ENCODE measurements around the gene GNA15.
A peak's percentile ranks its signal among the peaks of the same experiment; 100 is the strongest.

The GNA15 gene

DNA sequence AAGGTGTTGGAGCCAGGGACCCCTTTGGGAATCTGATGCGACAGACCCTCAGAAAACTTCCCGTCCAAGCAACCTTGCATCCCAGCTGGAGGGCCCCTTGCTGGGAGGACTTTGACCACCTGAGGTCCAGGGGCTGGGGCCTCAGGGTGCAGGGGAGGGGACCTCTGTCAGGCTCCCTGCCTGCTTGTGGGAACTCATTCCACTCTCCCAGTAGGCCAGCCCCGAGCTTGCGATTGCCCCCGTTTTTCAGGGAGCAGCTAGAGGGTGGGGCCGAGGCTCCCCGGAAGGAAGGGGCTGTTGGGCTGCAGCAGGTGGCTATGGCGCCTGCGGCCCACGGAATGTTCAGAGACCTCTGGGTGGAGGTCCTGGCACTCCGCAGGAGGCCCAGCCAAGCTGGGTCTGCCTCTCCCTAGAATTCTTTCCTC, 38.9 kb upstream of the GNA15 start:
- no peak overlapping the region for H3K4me3 ChIP-seq (ENCODE audit: low read depth, low read length)
- no peak for TF ChIP-seq CTCF (IDR thresholded peaks at IDR 0.05; ENCODE audit: low read depth, low read length, missing control alignments)
- no peak for DNase-seq (ENCODE audit: low read depth)
- in situ Hi-C loops (cut with HindIII; ENCODE audit: low sequenced_read_pairs): no loop called here

DNA sequence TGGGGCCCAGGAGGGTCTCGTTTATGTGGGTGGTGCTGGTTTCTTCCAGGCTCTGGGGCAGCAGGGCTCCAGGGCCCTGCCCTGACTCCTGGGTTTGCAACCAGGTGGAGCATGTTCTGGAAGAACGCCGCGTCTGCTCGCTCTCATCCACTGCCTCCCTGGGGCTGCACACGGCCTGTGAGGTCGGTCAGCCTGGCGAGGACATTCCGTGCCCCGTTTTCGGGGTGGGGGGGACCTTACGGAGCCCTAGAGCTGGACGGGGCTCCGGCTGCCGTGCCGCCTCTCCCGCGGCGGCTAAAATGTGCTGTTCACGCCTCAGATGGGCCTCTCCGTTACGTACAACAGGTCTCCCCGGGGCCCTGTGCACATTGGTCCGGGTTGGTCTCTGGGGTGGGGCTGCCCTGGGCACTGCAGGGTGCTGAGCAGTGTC, 38.4 kb upstream of the GNA15 start:
- DNase-seq (ENCODE audit: low read depth): no peak
- no peak for TF ChIP-seq CTCF (IDR thresholded peaks at IDR 0.05; ENCODE audit: low read depth, low read length, missing control alignments)
- in situ Hi-C loops (cut with HindIII; ENCODE audit: low sequenced_read_pairs): no loop called here
- H3K4me3 ChIP-seq (ENCODE audit: low read depth, low read length): no peak overlapping the region

GRCh38 chr19:3098141-3098514, 37.7 kb upstream of the GNA15 start:
- in situ Hi-C loops (cut with HindIII; ENCODE audit: low sequenced_read_pairs): no loop called here
- no peak for DNase-seq (ENCODE audit: low read depth)
- no peak overlapping the region for H3K4me3 ChIP-seq (ENCODE audit: low read depth, low read length)
- no peak for TF ChIP-seq CTCF (IDR thresholded peaks at IDR 0.05; ENCODE audit: low read depth, low read length, missing control alignments)

- H3K4me3 ChIP-seq (ENCODE audit: low read depth, low read length): no peak overlapping the region
- no peak for TF ChIP-seq CTCF (IDR thresholded peaks at IDR 0.05; ENCODE audit: low read depth, low read length, missing control alignments)
- peak; percentile 12 for DNase-seq (ENCODE audit: low read depth)
- in situ Hi-C loops (cut with HindIII; ENCODE audit: low sequenced_read_pairs): no loop called here
Measured at GRCh38 chr19:3098515-3099346, 37.1 kb upstream of the GNA15 start.

DNA sequence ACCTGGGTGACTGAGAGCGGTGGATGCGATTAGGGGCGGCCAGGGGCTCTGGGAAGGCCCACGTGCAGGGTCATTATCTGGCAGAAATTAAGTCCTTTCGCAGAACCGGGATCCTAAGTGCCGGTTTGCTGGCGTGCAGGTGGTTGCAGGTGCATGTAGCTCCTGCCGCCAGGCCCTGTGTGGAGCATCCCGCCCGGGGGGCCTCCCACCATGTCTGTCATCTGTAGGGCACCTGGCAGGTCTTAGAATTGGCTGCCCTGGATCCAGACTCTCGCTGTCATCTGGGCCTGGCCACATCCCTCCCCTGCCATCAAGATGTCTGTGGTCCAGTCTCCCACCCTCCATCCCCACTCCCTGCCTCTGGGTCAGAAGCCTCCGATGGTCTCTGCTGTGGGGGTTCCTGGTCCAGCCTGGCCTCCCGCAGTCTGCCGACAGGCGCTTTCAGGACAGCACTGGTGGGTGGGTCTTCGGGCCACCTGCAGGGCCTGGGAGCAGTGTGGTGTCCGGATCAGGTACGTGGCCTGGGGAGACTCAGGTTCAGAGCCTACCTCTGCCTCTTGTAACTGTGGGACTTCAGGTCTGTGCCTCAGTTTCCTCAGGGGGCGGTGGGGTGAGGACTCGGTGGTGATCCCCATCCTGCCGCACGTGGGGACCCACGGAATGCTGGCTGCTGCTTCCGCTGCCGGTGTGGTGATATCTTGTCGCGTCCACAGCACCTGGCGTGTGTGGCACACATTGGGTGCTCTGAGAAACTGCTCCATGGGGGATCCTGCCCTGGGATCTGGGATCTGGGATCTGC, 36.3 kb upstream of the GNA15 start:
- H3K4me3 ChIP-seq (ENCODE audit: low read depth, low read length): no peak overlapping the region
- in situ Hi-C loops (cut with HindIII; ENCODE audit: low sequenced_read_pairs): no loop called here
- no peak for DNase-seq (ENCODE audit: low read depth)
- TF ChIP-seq CTCF (IDR thresholded peaks at IDR 0.05; ENCODE audit: low read depth, low read length, missing control alignments): no peak

DNA sequence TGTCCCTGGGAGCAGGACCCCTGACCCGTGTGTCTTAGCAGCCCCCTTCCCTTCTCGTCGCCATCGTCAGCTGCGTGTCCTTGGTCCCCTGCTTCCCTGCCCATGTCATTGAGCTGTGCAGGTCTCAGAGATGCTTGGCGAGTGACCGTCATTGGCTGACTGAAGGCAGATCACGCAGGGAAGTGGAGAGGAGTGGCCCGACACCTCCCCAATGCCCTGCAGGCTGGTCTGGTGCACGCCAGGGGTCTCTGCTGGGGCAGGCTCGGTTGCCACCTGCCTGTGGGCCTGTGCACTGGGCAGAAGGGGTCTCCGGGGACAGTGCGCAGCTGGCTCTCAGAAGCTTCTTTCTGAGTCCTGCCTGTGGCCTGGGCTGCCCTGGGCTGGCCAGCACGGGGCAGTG, 35.5 kb upstream of the GNA15 start:
- no peak overlapping the region for H3K4me3 ChIP-seq (ENCODE audit: low read depth, low read length)
- DNase-seq (ENCODE audit: low read depth): no peak
- in situ Hi-C loops (cut with HindIII; ENCODE audit: low sequenced_read_pairs): no loop called here
- TF ChIP-seq CTCF (IDR thresholded peaks at IDR 0.05; ENCODE audit: low read depth, low read length, missing control alignments): no peak

Data from astrocyte of the cerebellum (primary cell).